GM23338 (cell line): ENCODE results near the gene USF2. TPM values are rescaled to one million over a fixed set of nuclear protein-coding genes. Genes with fewer than 3 reads are reported as not detected.

Experiments used
- ATAC-seq: fragments of 200-7000 bp; cut with Tn5 transposase; 3 replicates; pipeline ENCODE4 v1.9.1; 2020
- DNase-seq: peaks from one replicate; pipeline ENCODE4 v3.0.0-alpha.2; 2015; ENCODE audit warnings: low spot score
- H2AFZ ChIP-seq: fragments of 200-600 bp; sonication (generic); 2 replicates; pipeline ENCODE4 v1.8.0; 2016; ENCODE audit warnings: antibody characterized with exemption, mild to moderate bottlenecking, moderate library complexity
- H3F3A ChIP-seq: fragments of 200-600 bp; sonication (generic); replicated peaks from 2 replicates; pipeline ENCODE4 v1.8.0; 2017; ENCODE audit warnings: antibody characterized with exemption, mixed run types, low read depth
- H3K27ac ChIP-seq: fragments of 200-600 bp; sonication (generic); 2 replicates; pipeline ENCODE4 v1.6.1; 2016; ENCODE audit warnings: low read depth
- H3K27me3 ChIP-seq: fragments of 200-600 bp; sonication (generic); 2 replicates; pipeline ENCODE4 v1.8.0; 2016; ENCODE audit warnings: mild to moderate bottlenecking, mixed run types, moderate library complexity; ENCODE audit not compliant: insufficient read depth
- H3K36me3 ChIP-seq: fragments of 200-600 bp; sonication (generic); 2 replicates; pipeline ENCODE4 v1.8.0; 2016; ENCODE audit warnings: mild to moderate bottlenecking; ENCODE audit not compliant: insufficient read depth
- H3K4me1 ChIP-seq: fragments of 200-600 bp; sonication (generic); 2 replicates; pipeline ENCODE4 v1.8.0; 2016; ENCODE audit warnings: mild to moderate bottlenecking, moderate library complexity; ENCODE audit not compliant: insufficient read depth
- H3K4me2 ChIP-seq: fragments of 200-600 bp; sonication (generic); 2 replicates; pipeline ENCODE4 v1.7.1; 2017; ENCODE audit warnings: mixed run types
- H3K4me3 ChIP-seq: fragments of 200-600 bp; sonication (generic); 2 replicates; pipeline ENCODE4 v1.6.1; 2016; ENCODE audit warnings: mixed run types
- H3K79me2 ChIP-seq: fragments of 200-600 bp; sonication (generic); replicated peaks from 2 replicates; pipeline ENCODE4 v1.8.0; 2017; ENCODE audit warnings: mild to moderate bottlenecking; ENCODE audit not compliant: insufficient read depth
- H3K9me2 ChIP-seq: fragments of 200-600 bp; sonication (generic); 2 replicates; pipeline ENCODE4 v1.8.0; 2017; ENCODE audit not compliant: insufficient read depth
- H4K20me1 ChIP-seq: fragments of 200-600 bp; sonication (generic); replicated peaks from 2 replicates; pipeline ENCODE4 v1.8.0; 2017; ENCODE audit warnings: mild to moderate bottlenecking; ENCODE audit not compliant: insufficient read depth
- H3K27ac Mint-ChIP-seq: 2 replicates; pipeline ENCODE4 v1.8.0; 2020; ENCODE audit warnings: inconsistent platforms, mild to moderate bottlenecking, moderate library complexity, mixed read lengths
- H3K27me3 Mint-ChIP-seq: 3 replicates; pipeline ENCODE4 v1.8.0; 2022; ENCODE audit warnings: low read depth, mild to moderate bottlenecking, moderate library complexity, mixed read lengths, inconsistent platforms; ENCODE audit not compliant: insufficient read depth, poor library complexity
- H3K36me3 Mint-ChIP-seq: 3 replicates; pipeline ENCODE4 v1.8.0; 2021; ENCODE audit warnings: low read depth, mild to moderate bottlenecking, inconsistent platforms, moderate library complexity, mixed read lengths
- H3K4me1 Mint-ChIP-seq: 3 replicates; pipeline ENCODE4 v1.8.0; 2020; ENCODE audit warnings: mild to moderate bottlenecking, inconsistent platforms, mixed read lengths
- H3K4me3 Mint-ChIP-seq: 3 replicates; pipeline ENCODE4 v1.8.0; 2021; ENCODE audit warnings: moderate library complexity, mild to moderate bottlenecking, inconsistent platforms, mixed read lengths
- H3K9me3 Mint-ChIP-seq: 3 replicates; pipeline ENCODE4 v1.8.0; 2020; ENCODE audit warnings: moderate library complexity, mild to moderate bottlenecking, inconsistent platforms, mixed read lengths
- CREB1 ChIP-seq: fragments of 250-450 bp; sonication (Bioruptor Pico); IDR thresholded peaks from 2 replicates; pipeline ENCODE4 v1.5.0; 2020; ENCODE audit warnings: low read depth, mild to moderate bottlenecking, moderate library complexity
- ETS1 ChIP-seq: IDR thresholded peaks from 2 replicates; pipeline ENCODE4 v1.6.1; 2016; ENCODE audit warnings: antibody characterized with exemption
- EZH2 ChIP-seq: fragments of 200-600 bp; sonication (generic); IDR thresholded peaks from one replicate; pipeline ENCODE4 v1.8.0; 2017; ENCODE audit warnings: antibody characterized with exemption, mild to moderate bottlenecking, low read depth; ENCODE audit not compliant: unreplicated experiment
- EZH2phosphoT487 ChIP-seq: fragments of 200-600 bp; sonication (generic); IDR thresholded peaks from one replicate; pipeline ENCODE4 v1.8.1; 2018; ENCODE audit warnings: antibody characterized with exemption; ENCODE audit not compliant: unreplicated experiment
- JUNB ChIP-seq: IDR thresholded peaks from one replicate; pipeline ENCODE4 v1.6.1; 2016; ENCODE audit warnings: antibody characterized with exemption; ENCODE audit not compliant: unreplicated experiment
- NANOG ChIP-seq: IDR thresholded peaks from 2 replicates; pipeline ENCODE4 v1.6.1; 2016; ENCODE audit warnings: antibody characterized with exemption, borderline replicate concordance
- POLR2AphosphoS5 ChIP-seq: IDR thresholded peaks from 2 replicates; pipeline ENCODE4 v1.6.1; 2016; ENCODE audit warnings: antibody characterized with exemption, low read depth
- STAT1 ChIP-seq: IDR thresholded peaks from one replicate; pipeline ENCODE4 v1.6.1; 2016; ENCODE audit warnings: antibody characterized with exemption; ENCODE audit not compliant: unreplicated experiment
- ZNF114 ChIP-seq: fragments of 250-450 bp; sonication (Bioruptor Pico); IDR thresholded peaks from 2 replicates; pipeline ENCODE4 v1.5.0; 2020; ENCODE audit warnings: mild to moderate bottlenecking, moderate library complexity
- ZNF331 ChIP-seq: fragments of 250-450 bp; sonication (Bioruptor Pico); IDR thresholded peaks from 2 replicates; pipeline ENCODE4 v1.5.0; 2020; ENCODE audit warnings: low read depth, mild to moderate bottlenecking, moderate library complexity
- ZNF462 ChIP-seq: fragments of 250-450 bp; sonication (Bioruptor Pico); IDR thresholded peaks from 2 replicates; pipeline ENCODE4 v1.5.0; 2020; ENCODE audit warnings: mild to moderate bottlenecking, moderate library complexity
- polyA plus RNA-seq: library from polyadenylated mRNA; unstranded; fragments of >200 nt; fragmentation: Nextera tagmentation; extraction: Ambion mirVana; gene quantifications from 2 replicates; pipeline ENCODE4 v1.2.1, GENCODE V29; 2016
- total RNA-seq: library from RNA; depleted of rRNA; stranded (reverse); fragments of >200 nt; shearing (Covaris generic); gene quantifications from 2 replicates; pipeline ENCODE4 v1.2.3, GENCODE V29; 2014

The USF2 gene
- total and polyA plus RNA-seq, 2 experiments from 2014 or later = 28.9 to 60.5 TPM

- Histone ChIP-seq H3K4me3 (no peak overlapping the region), H3K4me1 (no peaks in the 10 kb centered on the region; the same call in 1 of the 2 replicates), H3K27me3 (no peaks in the 10 kb centered on the region), H3K9me2 (no peaks in the 10 kb centered on the region), H3K79me2 (no peaks in the 10 kb centered on the region), H3K36me3 (no peaks in the 10 kb centered on the region), H4K20me1 (no peaks in the 10 kb centered on the region), H2AFZ (no peak overlapping the region), H3K4me2 (no peak overlapping the region), H3F3A (no peaks in the 10 kb centered on the region), H3K27ac (no peak overlapping the region)
- no peak for TF ChIP-seq STAT1
- no peak for TF ChIP-seq ZNF114 (CRISPR knock-in tag)
- TF ChIP-seq CREB1 (CRISPR knock-in tag) = no peak
- no peak for TF ChIP-seq EZH2
- TF ChIP-seq ZNF462 (CRISPR knock-in tag) = no peak
- TF ChIP-seq ZNF331 = no peak
- no peak for TF ChIP-seq NANOG
- no peak for TF ChIP-seq JUNB
- no peak for TF ChIP-seq EZH2phosphoT487
- no peak for TF ChIP-seq ETS1
- no peak for TF ChIP-seq POLR2AphosphoS5
- ATAC-seq (no peak), DNase-seq (no peak)
- Mint-ChIP-seq H3K36me3 (no peaks in the 10 kb centered on the region), H3K4me1 (peaks cover 5% of the 10 kb centered on the region), H3K4me3 (no peak overlapping the region), H3K27me3 (peaks cover 10% of the 10 kb centered on the region), H3K27ac (peak overlapping the region; percentile 64), H3K9me3 (no peaks in the 10 kb centered on the region; the same call in 2 of the 3 replicates)
Measured at GRCh38 chr19:35305181-35305580, 36.4 kb downstream of the USF2 start.
